NB4 (cell line): ENCODE data around the gene CDK18.

Source experiments
- CTCF ChIP-seq: IDR thresholded peaks from one replicate; pipeline ENCODE4 v1.5.1; 2012; ENCODE audit warnings: low read depth, low read length
- MYC ChIP-seq: IDR thresholded peaks from 2 replicates; pipeline ENCODE4 v1.6.1; 2011; ENCODE audit warnings: low read depth, low read length
- POLR2A ChIP-seq: IDR thresholded peaks from 2 replicates; pipeline ENCODE4 v1.6.1; 2011; ENCODE audit warnings: mild to moderate bottlenecking; ENCODE audit not compliant: insufficient read length; ENCODE audit errors: extremely low read depth

DNA sequence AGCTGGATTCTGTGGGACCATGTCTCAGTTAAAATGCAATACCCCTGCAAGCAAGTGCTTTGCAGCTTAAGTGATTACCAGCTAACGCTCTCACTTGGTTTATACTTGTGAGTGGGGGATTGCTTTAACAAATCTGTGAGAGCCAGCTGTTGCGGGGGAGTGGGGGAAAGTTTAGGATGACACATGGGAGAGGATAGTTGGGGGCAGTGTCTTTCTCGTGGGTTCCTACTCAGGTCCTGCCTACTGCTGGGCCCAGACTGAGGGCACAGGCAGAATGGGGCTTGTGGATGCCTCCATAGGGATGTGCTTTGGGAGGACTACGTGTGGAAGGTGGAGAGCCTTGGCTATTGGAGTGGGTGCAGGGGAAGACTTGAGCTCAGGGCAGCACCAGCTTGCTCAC is 67.3 kb downstream of the CDK18 start:
- TF ChIP-seq CTCF (no peak), POLR2A (no peak), MYC (no peak)
